ENCODE measurements around the gene TMEM187.

The TMEM187 gene

GRCh38 chrX:153972368-153973126 lies at the start of gene TMEM187:
TSS of gene TMEM187 (plus strand) at chrX:153972754. CDS start at chrX:153982063, 9,309 bp downstream.
- DNase-seq = peak; percentile 91

DNA sequence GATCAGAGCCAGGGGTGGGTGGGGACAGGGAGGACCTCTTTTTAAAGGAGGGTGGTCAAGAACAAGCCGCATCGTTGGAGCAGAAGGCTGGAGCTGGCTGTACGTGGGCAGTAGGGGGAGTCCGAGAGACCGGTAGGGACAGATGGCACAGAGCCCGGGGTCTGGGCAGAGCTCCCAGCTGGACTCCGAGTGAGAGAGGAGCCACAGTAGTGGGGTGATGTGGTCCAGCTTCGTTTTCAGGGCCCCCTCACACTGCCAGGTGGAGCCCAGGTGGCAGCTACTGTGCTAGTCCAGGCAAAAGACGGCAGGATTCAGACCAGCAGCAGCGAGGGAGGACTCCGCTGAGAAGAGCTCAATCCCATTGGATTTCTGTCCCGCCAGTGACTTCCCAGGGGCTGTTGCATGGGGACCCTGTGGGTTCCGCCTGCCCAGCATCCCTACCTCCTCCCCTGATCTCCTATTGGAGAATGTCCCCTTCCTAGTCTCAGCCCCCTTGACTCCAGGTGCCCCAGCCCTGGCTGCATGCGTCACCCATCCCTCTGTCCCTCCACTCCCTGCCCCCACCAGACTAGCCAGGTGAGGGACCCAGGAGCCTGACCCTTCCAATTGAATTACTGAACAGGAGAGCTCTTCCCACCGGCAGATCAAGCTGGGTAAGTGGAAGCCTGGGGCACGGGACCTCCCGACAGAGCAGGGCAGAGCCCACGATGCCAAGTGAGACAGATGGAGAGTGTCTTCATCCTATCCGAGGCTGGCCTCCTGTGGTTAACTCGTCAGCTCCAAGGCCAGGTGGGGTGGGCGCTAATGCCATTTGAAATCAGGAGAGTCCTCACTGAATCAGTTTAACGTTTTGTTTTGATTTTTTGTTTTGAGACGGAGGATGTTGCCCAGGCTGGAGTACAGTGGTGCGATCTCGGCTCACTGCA lies 49.4 kb upstream of the TMEM187 start:
- DNase-seq = no peak

DNA sequence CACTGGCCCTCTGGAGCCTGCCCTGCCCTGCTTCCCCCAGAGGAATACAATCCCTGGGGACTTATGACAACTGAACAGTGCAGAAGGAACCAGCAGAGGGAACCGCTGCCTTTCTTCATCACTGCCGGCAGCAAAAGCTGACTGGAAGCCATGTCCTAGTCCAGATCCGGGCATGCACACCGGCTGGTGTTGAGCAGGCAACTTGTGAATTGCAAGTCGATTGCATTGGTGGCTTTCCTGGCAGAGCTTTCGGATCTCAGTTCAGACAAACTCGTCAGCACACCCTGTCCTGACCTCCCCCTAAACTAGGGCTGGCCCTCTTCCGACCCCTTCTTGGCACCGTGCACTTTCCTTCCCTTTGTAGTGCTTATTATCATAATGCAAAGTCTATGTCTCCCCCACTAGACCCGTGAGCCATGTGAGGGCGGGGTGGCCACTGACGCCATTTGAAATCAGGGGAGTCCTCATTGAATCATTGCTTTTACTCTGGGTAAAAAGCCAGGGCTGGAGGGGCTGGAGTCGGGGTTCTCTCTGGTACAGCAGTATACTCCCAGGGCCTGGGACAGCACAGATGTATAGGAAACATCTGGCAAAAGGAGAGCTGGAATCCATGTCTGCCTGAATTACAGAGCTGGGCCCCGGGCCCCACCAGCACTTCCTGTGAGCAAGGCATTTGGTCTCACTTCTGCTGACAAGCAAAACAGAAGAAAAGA lies 48.2 kb upstream of the TMEM187 start:
- peak; percentile 38 for DNase-seq

DNA sequence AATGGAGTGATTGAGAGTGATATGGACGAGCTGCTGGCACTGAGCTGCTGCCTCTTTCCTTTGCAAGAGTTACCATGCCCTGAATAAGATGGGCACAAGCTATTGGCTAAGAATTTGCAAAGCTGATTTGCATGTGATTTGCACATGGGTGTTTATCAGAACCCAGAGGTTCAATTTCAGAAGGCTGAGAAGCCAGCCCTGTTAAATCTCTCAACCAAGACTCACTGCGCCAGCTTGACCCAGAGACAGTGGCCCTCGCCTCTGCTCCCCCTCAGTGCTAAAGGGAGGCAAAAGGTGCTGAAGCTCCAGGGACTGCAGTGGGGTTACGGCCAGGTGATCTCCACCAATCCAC lies 47.2 kb upstream of the TMEM187 start:
- DNase-seq = no peak

DNA sequence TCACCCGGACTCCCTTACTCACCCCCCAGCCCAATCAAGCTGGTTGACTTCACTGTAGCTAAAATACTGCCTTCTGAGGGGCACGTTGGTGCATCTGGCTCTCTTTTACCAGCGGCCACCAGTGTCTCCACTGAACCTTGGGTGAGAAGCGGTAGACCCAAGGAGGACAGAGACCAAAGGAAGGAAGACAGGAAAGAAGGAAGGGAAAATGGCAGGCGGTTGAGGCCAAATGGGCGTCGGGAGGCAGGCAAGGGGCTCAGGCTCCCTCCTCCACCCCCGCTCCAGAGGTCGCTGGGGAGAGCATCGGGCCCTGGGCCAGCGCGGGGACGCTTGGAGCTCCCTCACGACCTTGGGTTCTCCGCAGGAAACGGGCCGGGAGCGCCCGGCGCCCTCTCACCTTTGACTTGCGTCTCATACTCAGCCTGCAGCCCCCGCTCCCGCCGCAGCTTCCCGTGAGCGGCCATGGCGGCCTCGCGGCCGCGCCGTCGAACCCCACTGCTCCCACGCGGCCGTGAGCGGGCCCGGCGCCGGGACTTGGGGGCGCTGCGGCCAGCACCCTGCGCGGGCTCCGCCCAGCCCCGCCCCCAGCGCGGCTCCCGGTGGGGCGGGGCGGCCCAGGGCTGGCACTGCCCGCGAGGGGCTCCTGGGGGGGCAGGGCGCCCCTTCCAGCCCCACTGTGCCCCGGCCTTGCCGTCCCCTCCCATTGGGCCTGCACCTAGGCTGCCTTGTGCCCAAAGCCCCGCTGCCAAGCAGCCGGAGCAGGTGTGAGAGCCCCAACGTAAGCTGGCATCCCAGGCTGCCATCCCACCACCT lies 46.6 kb upstream of the TMEM187 start, which contains the start of gene ARHGAP4:
Gene ARHGAP4 (minus strand): TSS at position 526 of the 813 bp plus-strand sequence. CDS start 62 bp downstream, at position 464.
- peak; percentile 74 for DNase-seq

DNA sequence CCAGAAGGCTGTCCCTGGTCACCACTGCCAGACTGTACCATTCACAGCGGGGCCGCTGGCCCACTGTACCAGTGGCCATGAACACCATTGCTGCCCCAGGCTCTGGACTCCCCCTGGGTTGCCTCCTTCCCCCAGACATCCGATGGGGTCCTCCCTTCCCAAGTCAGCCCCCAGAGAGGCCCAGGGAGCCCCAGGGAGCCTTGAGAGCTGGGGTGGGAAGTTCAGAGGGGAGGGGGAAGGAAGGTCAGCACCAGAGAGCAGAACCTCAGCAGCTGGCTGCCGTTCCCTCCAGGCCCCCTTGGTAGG lies 46.0 kb upstream of the TMEM187 start:
- no peak for DNase-seq

GRCh38 chrX:153926858-153927671 lies 45.5 kb upstream of the TMEM187 start:
- DNase-seq = peak; percentile 75

DNA sequence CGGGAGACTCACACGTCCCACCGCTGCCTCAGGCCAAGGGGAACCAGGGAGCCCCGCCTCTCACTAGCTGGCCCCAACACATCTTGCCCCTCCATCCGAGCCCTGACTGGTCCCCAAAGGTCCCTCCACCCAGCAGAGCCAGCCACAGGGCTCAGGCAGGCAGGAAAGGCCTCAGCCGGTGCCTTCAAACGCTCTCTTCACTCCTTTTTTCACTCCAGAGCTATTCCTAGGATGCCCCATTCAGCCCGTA lies 45.0 kb upstream of the TMEM187 start:
- no peak for DNase-seq

DNA sequence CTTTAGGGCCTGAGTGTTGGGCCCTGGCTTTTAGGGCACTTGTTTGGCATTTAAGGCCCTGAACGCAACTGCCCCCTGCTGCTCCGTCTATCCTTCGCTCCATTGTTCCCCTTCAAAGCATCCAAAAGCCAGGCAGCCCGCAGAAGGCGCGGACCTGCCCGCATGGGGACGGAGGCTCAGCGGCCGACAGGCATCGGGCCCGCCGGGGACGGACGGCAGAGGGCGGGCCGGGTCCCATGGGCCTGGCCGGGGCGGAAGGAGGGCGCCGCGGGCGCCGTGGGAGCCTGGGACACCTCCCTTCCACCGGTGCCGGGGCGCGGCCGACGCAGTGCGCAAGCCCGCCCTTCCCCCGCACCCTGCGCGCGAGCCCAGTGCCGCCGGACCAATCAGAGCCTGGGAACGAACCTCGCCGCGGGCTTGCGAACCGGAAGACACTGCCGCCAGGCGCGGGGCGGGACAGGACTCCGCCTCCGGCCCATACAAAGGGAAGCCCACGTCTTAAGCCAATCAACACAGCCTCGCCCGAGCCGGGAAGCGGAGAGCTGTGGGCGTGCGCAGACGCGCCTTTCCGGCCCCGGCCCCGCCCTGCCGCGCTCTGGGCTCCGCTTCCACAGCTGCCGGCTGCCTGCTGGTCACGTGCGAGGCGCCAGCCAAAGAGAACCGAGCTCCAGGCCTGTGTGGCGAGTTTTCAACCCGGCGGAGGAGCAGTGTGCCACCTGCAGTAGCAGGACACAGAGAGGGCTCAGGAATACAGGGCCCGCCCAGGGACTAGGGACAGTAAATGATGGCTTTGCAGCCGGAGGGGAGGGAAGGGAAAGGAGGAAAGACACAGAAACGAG lies 44.4 kb upstream of the TMEM187 start:
- DNase-seq = peak; percentile 93

DNA sequence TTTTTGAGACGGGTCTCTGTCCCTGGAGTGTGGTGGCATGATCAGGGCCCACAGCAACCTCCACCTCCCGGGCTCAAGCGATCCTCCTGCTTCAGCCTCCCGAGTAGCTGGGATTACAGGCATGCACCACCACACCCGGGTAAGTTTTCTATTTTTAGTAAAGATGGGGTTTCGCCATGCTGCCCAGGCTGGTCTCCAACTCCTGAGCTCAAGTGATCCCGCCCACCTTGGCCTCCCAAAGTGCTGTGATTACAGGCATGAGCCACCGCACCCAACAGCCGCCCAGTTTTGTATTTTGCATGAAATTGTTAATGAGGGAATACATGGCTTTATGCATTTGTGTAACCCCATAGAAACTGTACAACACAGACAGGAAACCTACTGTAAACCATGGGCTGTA lies 43.7 kb upstream of the TMEM187 start:
- DNase-seq = no peak

- no peak for DNase-seq
Measured at GRCh38 chrX:153929576-153929975, 43.0 kb upstream of the TMEM187 start.

GRCh38 chrX:153930011-153930910 lies 42.3 kb upstream of the TMEM187 start:
- no peak for DNase-seq

GRCh38 chrX:153931151-153931550 lies 41.4 kb upstream of the TMEM187 start:
- no peak for DNase-seq

DNA sequence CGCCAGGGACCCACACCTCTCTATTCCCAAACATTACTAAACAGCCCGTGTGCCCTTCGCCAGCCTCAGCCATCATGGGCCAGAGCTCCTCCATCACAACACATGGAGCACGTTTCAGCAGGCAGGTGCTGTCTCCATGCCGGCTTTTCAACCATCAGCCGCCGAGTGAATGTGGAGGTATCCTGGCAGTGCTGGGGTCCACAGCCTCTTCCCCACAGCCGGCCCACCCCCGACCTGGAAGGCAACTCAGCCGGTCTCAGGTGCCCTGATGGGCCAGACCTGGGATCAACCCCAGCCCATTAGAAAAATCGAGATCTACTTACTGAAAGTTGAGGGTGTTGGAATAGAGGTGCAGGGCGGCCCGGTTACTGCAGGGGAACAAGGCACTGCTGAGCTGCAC lies 40.8 kb upstream of the TMEM187 start:
- DNase-seq = no peak

GRCh38 chrX:153932220-153932915 lies 40.2 kb upstream of the TMEM187 start:
- no peak for DNase-seq

- no peak for DNase-seq
Measured at GRCh38 chrX:153933748-153934147, 38.8 kb upstream of the TMEM187 start.

DNA sequence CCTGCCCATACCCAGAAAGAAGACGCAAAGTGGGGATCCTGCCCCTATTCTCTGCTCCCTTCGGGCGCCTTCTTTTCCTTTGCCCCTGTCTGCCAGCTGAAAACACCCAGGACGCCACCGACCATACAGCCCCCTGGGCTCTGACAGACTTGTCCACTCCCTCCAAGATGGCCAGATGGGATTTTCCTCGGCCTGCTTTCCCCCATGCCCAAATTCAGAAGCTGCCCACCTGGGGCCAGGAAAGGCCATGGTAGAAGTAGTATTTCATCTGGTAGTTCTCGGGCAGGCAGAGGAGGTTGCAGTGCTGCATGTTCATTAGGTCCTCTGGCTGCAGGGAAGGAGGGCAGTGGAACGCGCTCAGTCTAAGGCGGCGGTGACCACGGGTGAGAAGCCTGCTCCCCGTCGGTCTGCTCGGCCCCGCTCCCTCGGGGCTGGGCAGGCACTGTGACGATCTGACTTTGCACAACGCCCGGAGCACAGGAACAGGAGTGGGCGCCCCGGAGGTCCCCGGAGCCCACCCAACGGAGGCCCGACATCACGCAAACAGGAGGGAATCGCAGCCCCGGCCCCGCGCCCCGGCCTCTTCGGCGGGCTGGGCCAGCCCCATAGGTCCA lies 38.3 kb upstream of the TMEM187 start:
- no peak for DNase-seq

DNA sequence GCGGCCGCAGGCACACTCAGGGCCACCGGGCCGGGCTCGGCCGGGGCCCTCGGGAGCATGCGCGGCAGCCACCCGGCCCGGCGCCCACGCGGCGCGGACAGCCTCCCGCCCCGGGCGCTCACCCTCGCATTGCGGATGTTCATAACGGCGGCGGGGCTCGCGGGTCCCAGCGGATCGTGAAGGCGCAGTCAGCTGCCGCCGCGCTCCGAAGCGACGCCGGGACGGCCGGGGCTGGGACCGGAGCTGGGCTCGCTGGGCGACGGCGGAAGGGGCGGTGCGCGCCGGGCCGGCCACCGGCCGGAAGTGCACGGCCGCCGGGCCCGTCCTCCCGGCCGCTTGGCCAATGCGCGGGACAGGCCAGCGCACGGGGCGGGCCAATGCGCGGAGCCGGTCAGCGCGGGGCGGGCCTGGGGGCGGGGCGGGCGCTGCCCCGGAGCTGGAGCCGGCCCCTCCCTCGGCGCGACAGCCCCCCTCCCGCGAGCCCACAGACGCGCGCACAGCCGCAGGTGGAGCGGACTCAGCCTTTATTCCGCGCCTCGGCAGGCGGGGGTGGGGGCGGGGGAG lies 37.7 kb upstream of the TMEM187 start, which contains the start of gene NAA10:
Gene NAA10 (minus strand): TSS at position 276 of the 564 bp plus-strand sequence. CDS start 133 bp downstream, at position 143.
- DNase-seq = peak; percentile 53
